Stimulated activated CD8-positive, alpha-beta memory T cell treated with anti-CD3 and anti-CD28 coated beads, Interleukin-7, amount 100 ng/mL, for 24 hours (primary cell): ENCODE measurements around the gene SOX6.
"Not testable (repeated sequence)": the region's sequence is repeated elsewhere in the genome, so short reads cannot be mapped to it uniquely, and the experiment has no call there.

Experiments used
- DNase-seq: peaks from one replicate; pipeline ENCODE4 v3.0.0-alpha.2; 2020; ENCODE audit warnings: low read depth

Gene SOX6

GRCh38 chr11:16356057-16356760, at the start of gene SOX6:
TSS of gene SOX6 (minus strand) at chr11:16356546. CDS start at chr11:16341248, 15,298 bp downstream.
- no peak for DNase-seq

DNA sequence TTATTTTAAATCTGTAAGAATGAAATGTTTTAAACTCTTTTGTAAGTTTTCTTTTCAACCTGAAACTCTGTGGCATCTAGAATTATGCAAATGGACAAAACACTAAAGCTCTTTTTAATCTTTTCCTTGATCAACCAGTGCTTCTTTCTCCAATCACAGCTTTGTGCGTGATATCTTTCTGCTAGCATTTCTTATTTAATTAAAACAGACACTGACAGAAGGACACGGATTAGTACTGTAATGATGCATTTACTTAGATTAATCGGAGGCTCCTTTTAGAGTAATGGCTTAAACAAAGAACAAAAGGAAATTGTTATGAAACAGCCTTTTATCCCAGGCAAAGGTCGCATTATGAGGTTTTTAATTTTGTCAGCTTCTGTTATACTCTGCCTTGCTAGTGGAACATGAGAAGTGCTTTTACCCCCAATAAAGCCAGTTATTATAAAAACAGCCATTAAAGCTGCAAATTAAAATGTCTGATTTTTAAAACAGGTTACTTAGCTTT, 48.5 kb upstream of the SOX6 start:
- no peak for DNase-seq

- DNase-seq = no peak
These were observed 47.5 kb upstream of the SOX6 start for GRCh38 chr11:16403851-16404250.

GRCh38 chr11:16403448-16403803, 47.1 kb upstream of the SOX6 start:
- no peak for DNase-seq

DNA sequence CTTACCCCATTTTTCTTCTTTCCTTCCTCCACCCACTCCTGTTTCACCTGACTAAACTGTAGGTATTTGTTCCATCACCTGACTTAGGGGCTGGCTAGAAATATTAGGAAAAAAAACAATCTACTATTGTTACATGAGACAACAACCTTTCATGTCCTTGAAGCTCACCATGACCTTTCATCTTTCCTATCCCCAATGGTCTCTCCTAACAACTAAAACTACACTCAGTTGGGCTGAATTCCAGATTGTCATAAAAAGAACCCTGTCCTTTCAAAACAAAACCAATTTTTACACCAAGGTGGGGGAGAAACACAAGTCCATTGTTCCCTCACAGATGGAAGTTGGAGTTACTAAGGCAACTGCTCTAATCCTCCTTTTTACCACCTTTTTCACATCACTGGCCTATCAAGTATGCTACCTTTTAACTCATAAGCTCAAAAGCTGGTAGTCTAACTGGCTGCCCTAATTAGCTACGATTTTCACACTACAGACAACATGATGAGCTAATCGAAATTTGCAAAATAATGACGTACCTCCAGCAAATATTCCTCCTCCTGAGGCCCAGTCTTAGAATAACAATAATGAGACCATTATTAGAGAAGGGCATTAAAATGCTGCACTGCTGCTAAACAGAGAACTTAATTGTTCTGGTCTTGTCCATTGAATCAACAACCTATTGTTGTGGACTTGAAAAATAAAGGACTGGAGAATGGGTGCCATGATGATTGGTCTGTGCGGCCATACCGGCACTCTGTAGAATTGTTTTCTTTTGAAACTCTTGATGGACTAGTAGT, 46.5 kb upstream of the SOX6 start:
- DNase-seq = no peak

GRCh38 chr11:16397390-16397789, 41.0 kb upstream of the SOX6 start:
- DNase-seq = no peak

DNA sequence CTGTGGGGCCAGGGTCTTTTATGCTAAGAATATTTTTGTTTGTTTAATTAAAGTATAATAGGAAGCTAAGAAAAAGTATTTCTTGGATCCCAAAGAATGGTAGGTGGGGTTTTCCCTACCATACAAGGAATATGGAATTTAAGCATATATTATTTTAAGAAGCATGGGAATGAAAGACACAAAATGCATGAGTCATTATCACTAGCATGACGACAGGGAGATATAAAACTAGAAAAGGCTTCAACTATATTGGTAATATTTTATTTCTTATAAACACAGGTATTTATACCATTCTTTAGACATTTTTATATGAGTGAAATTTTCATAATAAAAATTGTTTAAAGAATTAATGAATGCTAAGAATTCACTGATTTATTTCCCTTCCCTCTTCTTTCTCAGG, 39.3 kb upstream of the SOX6 start:
- no peak for DNase-seq

DNA sequence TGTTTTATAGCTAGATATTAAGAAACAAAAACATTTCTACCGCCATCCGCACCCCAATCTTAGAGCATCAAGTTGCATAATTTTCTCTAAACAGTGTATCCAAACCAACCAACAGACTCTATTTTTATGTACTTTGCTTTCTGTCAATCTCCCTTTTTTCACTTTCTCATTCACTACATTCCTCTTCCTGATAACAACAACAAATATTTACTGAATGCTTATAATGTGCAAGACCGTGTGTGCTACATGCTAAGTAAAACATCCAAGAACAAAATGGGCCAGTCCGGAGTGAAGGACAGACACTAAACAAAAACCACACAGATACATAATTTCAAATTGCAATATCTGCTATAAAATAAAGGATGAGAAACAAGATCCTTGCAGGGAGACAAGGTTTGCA, 38.6 kb upstream of the SOX6 start:
- no peak for DNase-seq

DNA sequence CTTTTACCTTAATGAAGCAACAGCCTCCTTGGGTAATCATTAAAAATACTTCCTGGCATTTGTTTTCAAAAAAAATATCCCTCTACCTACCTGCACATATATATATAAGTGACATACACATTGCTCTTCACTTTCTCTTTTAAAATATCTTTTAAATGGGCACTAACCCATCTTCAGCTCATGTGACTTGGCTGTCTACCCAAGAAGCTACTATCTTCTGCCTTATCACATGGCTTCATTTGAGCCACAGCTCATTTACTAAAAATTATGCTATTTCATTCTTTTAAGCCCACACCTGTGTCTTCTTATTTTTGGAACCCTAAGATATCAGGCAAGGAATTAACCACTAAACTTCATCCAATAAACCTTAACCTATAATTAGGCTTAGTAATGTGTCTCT, 37.0 kb upstream of the SOX6 start:
- no peak for DNase-seq

DNA sequence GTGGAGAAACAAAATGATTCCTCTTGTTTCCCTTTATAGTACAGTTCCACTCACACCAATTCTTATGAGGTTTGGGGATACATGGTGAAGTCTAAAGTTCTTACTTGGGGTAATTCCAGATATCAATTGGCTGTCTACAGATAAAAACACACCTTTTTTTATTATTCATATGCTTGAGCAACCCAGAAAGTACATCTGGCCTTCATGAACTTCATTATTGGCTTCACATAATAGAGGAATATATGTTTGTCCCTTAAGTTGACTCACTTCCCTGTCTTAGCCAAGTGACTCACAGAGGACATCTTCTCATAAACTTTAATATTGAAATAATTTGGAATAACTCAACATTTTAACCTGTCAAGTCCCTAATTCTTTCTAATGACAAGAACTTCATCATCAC, 36.3 kb upstream of the SOX6 start:
- DNase-seq = no peak

DNA sequence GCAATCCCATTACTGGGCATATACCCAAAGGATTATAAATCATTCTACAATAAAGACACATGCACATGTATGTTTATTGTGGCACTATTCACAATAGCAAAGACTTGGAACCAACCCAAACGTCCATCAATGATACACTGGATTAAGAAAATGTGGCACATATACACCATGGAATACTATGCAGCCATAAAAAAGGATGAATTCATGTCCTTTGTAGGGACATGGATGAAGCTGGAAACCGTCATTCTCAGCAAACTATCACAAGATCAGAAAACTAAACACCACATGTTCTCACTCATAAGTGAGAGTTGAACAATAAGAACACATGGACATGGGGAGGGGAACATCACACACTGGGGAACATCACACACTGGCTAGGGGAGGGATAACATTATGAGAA, 34.5 kb upstream of the SOX6 start:
- not testable (repeated sequence) for DNase-seq

DNA sequence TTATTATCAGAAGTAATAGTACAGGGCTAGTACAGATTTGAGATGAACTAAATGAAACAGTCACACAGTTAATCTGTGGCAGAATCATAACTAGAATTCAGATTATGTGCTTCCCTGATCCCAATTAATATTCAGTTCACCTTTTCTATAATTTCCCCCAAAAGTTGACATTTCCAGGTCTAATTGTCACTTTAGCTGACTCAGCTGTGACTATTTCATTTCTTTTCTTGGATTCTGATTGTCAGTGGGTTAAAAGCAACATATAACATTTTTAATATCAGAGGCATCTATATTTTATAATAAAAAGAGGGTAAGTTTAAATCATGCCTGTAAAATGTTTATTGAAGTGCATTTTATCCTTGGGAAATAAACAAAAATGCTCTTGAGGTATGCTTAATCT, 28.8 kb upstream of the SOX6 start:
- no peak for DNase-seq

DNA sequence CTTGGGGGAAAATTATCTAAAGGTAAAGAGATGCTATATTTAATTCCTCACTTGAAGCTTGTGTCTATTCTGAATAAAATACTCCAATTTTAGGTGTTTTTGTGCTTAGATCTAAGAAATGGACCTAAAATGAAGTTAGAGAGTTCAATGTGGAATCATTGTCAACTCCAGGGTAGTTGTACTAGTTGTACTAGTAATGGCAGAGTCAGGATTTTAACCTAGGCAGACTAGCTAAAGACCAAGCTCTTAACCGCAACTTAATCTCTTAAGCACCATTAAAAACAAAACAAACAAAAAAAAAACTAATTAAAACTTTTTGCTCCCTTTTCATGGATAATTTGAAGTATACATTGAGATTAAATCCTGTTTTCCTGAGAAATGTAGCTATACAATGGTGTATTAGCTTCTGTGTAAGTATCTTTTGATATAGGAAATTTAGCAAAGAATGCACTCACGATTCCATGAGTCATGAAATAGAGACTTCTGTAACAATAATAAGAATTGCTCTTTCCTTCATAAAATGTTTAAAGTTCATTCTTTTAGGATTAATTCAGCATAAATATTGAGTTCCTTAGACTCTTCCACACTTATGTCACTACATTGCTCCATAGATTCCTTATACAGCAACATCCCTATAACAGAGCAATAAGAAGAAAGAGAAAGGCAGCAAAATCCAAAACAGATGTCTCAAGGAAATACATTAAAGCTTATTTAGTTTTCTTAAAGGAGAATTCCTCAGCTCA, 26.5 kb upstream of the SOX6 start:
- DNase-seq = no peak

- no peak for DNase-seq
These were observed 25.8 kb upstream of the SOX6 start for GRCh38 chr11:16382186-16382585.

- no peak for DNase-seq
These were observed 24.7 kb upstream of the SOX6 start for GRCh38 chr11:16380941-16381568.

DNA sequence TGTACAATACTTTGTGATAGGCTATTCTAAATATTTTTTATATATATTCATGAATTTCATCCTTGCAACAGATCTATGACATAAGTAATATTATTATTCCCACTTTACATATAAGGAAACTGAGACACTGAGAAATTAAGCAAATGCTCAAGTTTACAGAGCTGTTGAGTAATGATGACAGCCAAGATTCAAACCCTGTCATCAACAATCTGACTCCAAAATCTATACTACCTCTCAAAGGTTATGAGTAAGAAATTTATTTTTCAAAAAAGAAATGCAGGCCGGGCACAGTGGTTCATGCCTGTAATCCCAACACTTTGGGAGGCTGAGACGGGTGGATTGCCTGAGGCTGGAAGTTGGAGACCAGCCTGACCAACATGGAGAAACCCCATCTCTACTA, 22.6 kb upstream of the SOX6 start:
- no peak for DNase-seq

GRCh38 chr11:16377746-16378145, 21.4 kb upstream of the SOX6 start:
- DNase-seq = no peak

- DNase-seq = not testable (repeated sequence)
These were observed 19.3 kb upstream of the SOX6 start for GRCh38 chr11:16375664-16376063.

GRCh38 chr11:16373768-16374167, 17.4 kb upstream of the SOX6 start:
- DNase-seq = no peak

- DNase-seq = no peak
These were observed 16.0 kb upstream of the SOX6 start for GRCh38 chr11:16372355-16372754.

DNA sequence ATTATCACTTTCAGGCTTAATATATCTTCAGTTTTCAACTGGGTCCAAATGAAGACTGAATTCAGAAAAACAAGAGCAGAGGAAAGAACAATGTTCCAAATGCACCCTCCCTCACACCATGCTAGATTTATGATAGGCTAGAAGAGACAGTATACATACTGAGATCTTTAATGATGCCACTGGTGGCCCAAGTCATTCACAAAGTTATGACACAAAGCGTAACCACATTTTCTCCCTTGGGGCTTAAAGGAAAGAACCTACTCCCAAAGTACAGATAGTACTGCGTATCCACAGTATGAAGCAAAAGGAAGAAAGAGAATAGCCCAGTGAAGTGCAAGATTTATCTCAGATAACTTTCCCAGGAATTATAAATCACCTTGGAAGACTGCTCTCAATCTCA, 10.9 kb upstream of the SOX6 start:
- no peak for DNase-seq

DNA sequence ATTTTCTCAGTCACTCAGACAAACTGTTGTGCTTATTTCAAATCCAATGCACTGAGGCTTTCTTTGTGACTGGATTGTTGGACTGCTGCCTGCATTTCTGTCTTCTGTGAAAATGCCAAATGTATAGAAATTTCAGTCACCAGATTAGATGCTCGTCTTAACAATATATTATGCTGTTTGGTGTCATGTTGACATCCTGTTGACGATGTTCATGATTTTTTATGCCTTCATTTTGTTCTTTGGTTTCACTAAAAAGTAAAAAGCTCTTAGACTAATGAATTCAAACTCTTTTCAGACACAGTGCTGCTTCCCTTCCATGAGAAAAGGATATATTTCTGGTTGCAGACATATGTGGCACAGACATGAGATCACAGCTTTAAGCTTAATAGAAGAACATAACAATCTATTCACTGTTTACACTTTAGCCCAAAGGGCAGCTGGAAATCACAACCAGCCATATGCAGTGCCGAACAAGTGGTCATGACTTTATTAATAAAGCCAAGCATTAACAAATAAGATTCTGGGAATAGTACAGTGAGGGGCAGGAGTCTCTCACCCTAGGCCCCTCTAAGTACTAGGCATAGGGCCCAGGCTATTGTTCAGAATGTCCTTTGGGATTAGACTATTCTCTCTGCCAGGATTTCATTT, 9.4 kb upstream of the SOX6 start:
- DNase-seq = no peak
